Lower lobe of right lung (tissue), 2 donors: ENCODE results near the gene RALGPS1. TPM values are rescaled to one million over a fixed set of nuclear protein-coding genes. Genes with fewer than 3 reads are reported as not detected.

Experiments
- ATAC-seq, 2 donors: fragments of 200-7000 bp; cut with Tn5 transposase; one replicate each; pipeline ENCODE4 v1.9.1; 2020 to 2022; ENCODE audit warnings: mild to moderate bottlenecking in 2 of 2, moderate library complexity in 2 of 2
- DNase-seq: peaks from one replicate; pipeline ENCODE4 v3.0.0-alpha.2; 2020
- H3K27ac ChIP-seq: fragments of 200-600 bp; one replicate; pipeline ENCODE4 v1.8.0; 2022
- H3K27me3 ChIP-seq: fragments of 200-600 bp; one replicate; pipeline ENCODE4 v1.8.0; 2022; ENCODE audit warnings: low read depth
- H3K36me3 ChIP-seq: fragments of 200-600 bp; one replicate; pipeline ENCODE4 v1.8.0; 2022; ENCODE audit warnings: mild to moderate bottlenecking
- H3K4me1 ChIP-seq: fragments of 200-600 bp; one replicate; pipeline ENCODE4 v1.8.0; 2022
- H3K4me3 ChIP-seq: fragments of 200-600 bp; one replicate; pipeline ENCODE4 v1.8.0; 2022; ENCODE audit warnings: mild to moderate bottlenecking
- H3K9me3 ChIP-seq: fragments of 200-600 bp; one replicate; pipeline ENCODE4 v1.8.0; 2022
- CTCF ChIP-seq: fragments of 200-600 bp; IDR thresholded peaks from one replicate; pipeline ENCODE4 v1.8.0; 2022; ENCODE audit warnings: antibody characterized with exemption, mild to moderate bottlenecking
- intact Hi-C: fragments of 100-400 bp; cut with DNase I; formaldehyde crosslinking; loops from one replicate; pipeline ENCODE4 v1.11.0; 2022
- total RNA-seq: library from RNA; stranded (reverse); fragmentation: NEBNext Ultra II Directional; extraction: Animal tissue kit (Norgen Biotek cat#: 25700); gene quantifications from one replicate; pipeline ENCODE4 v1.2.1, GENCODE V29; 2021
- donor health status: DM: no; HTN: yes; CAD: no; lungs with severe emphysema.

Gene RALGPS1
- total RNA-seq, 1 donor from 2014 or later, result 17.6 TPM

DNA sequence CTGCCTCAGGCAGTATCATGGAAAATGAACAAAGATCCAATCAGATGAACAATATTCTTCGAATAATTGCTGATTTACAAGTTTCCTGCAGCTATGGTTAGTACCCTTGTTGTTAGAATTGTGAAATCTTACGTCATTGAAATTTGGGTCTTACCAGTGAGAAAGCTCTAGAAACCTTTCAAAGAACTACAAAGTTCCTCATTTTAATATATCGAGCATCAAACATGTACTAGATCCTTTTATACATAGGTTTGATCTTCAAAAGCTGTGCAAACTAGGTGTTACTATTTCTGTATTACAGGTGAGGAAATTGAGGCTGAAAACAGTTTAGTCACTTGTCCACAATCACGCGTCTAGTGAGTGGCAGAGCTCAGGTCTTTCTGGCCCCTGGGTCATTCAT lies 251.5 kb downstream of the RALGPS1 start:
- no peak for DNase-seq
- peaks cover 8% of the 10 kb centered on the region for H3K4me1 ChIP-seq
- H3K9me3 ChIP-seq, result no peaks in the 10 kb centered on the region
- no peak overlapping the region for H3K4me3 ChIP-seq
- H3K27ac ChIP-seq, result no peak overlapping the region
- intact Hi-C loops, result no loop called here
- no peak for TF ChIP-seq CTCF
- peaks cover 7% of the 10 kb centered on the region for H3K36me3 ChIP-seq
- H3K27me3 ChIP-seq, result no peaks in the 10 kb centered on the region
- ATAC-seq, result no peak

DNA sequence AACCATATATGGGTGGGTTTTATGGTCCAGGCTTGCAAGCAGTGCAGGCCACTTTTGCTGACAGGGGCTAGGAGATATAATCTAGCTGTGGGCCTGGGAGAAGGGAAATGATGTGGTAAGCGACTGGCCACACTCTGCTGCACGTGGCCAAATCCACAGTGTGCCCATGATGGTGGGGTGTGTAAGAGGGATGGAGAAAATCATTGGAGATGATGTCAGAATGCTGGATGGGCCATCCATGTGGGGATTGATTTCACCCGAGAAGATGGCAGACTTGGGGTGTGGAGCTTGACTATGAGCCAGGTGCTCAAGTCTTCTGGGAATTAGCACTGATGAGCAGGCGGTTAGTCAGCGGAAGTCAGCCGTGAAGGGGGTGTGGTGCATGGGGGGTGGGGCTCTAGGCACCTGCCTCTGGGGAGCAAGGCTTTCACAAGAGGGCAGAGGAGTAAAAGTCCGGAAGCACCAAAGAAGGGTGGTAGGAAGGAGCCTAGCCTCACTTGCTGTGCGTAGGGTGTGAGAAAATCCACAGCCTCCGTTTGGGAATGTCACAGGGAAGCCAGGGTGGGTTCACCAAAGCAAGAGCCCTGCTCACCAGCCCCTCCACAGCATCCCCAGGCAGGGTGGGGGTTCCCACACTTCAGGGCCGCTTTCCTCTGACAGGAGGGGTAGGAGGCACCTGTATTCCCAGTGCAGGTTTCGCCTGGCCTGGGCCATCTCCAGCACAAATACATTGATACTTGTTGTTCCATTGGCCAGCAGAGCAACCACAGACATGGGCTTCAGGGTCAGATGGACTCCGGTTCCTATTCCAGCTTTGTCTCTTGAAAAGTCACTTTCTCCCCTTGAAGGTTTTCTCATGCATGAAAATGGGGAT lies 252.3 kb downstream of the RALGPS1 start:
- Histone ChIP-seq H3K27me3 (no peaks in the 10 kb centered on the region), H3K36me3 (peaks cover 7% of the 10 kb centered on the region), H3K4me3 (no peak overlapping the region), H3K27ac (no peak overlapping the region), H3K9me3 (no peaks in the 10 kb centered on the region), H3K4me1 (peaks cover 8% of the 10 kb centered on the region)
- intact Hi-C loops, result no loop called here
- ATAC-seq (no peak), DNase-seq (no peak)
- TF ChIP-seq CTCF, result no peak

GRCh38 chr9:127167560-127168326 lies 253.2 kb downstream of the RALGPS1 start:
- H3K27me3 ChIP-seq, result no peaks in the 10 kb centered on the region
- DNase-seq (no peak), ATAC-seq (no peak)
- no peak for TF ChIP-seq CTCF
- intact Hi-C loops, result no loop called here
- H3K36me3 ChIP-seq, result peaks cover 7% of the 10 kb centered on the region
- H3K9me3 ChIP-seq, result no peaks in the 10 kb centered on the region
- no peak overlapping the region for H3K4me3 ChIP-seq
- no peak overlapping the region for H3K27ac ChIP-seq
- H3K4me1 ChIP-seq, result peaks cover 8% of the 10 kb centered on the region

- H3K36me3 ChIP-seq, result peaks cover 7% of the 10 kb centered on the region
- H3K27me3 ChIP-seq, result no peaks in the 10 kb centered on the region
- H3K27ac ChIP-seq, result no peak overlapping the region
- DNase-seq, result no peak
- no peak for TF ChIP-seq CTCF
- no peaks in the 10 kb centered on the region for H3K4me1 ChIP-seq
- intact Hi-C loops, result no loop called here
- ATAC-seq, result peak in 1 of 2 donors; percentile 29
- H3K4me3 ChIP-seq, result no peak overlapping the region
- no peaks in the 10 kb centered on the region for H3K9me3 ChIP-seq
These were observed 254.4 kb downstream of the RALGPS1 start for GRCh38 chr9:127168756-127169574.

DNA sequence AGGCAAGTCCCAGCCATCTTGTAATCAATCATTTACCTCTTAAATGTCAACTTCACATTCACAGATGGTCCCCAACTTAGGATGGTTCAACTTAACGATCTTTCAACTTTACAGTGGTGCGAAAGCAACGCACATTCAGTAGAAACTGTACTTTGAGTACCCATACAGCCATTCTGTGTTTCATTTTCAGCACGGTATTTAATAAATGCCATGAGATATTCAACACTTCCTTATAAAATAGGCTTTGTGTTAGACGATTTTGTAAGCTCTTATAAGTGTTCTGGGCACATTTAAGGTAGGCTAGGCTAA lies 254.9 kb downstream of the RALGPS1 start:
- no peak for TF ChIP-seq CTCF
- peaks cover 7% of the 10 kb centered on the region for H3K36me3 ChIP-seq
- no peak for DNase-seq
- no peaks in the 10 kb centered on the region for H3K4me1 ChIP-seq
- intact Hi-C loops, result no loop called here
- no peak overlapping the region for H3K4me3 ChIP-seq
- no peaks in the 10 kb centered on the region for H3K27me3 ChIP-seq
- no peaks in the 10 kb centered on the region for H3K9me3 ChIP-seq
- no peak for ATAC-seq
- no peak overlapping the region for H3K27ac ChIP-seq
